Measurements from ENCODE around the gene ATP6V0E2.
A peak's percentile ranks its signal among the peaks of the same experiment; 100 is the strongest.

Gene ATP6V0E2

GRCh38 chr7:149871576-149871975 lies 2.2 kb upstream of the ATP6V0E2 start:
- H3K9me3 Mint-ChIP-seq: no peaks in the 10 kb centered on the region
- H3K27ac Mint-ChIP-seq: peak overlapping the region; percentile 41
- H3K36me3 Mint-ChIP-seq (ENCODE audit: low read depth): no peaks in the 10 kb centered on the region
- H3K27me3 Mint-ChIP-seq: peaks cover 8% of the 10 kb centered on the region
- intact Hi-C loops (cut with micrococcal nuclease): no loop called here
- peaks cover 37% of the 10 kb centered on the region for H3K4me1 Mint-ChIP-seq (ENCODE audit: low read depth)
- no peak overlapping the region for H3K4me3 Mint-ChIP-seq

GRCh38 chr7:149872419-149873073 lies 1.2 kb upstream of the ATP6V0E2 start:
- Mint-ChIP-seq H3K27me3 (peaks cover 8% of the 10 kb centered on the region), H3K27ac (peak overlapping the region; percentile 76), H3K4me3 (peak overlapping the region; percentile 80), H3K36me3 (ENCODE audit: low read depth) (no peaks in the 10 kb centered on the region), H3K9me3 (no peaks in the 10 kb centered on the region), H3K4me1 (ENCODE audit: low read depth) (peaks cover 31% of the 10 kb centered on the region)
- intact Hi-C loops (cut with micrococcal nuclease): loop anchor here (1.0 kb wide), 1 partner anchor 34 kb away; the partner anchor contains the start of gene ZNF862

GRCh38 chr7:149873970-149874643 lies 338 bp downstream of the ATP6V0E2 start:
- Mint-ChIP-seq H3K27me3 (peaks cover 8% of the 10 kb centered on the region), H3K9me3 (no peaks in the 10 kb centered on the region), H3K4me3 (peak overlapping the region; percentile 80), H3K36me3 (ENCODE audit: low read depth) (no peaks in the 10 kb centered on the region), H3K27ac (peak overlapping the region; percentile 76), H3K4me1 (ENCODE audit: low read depth) (peaks cover 31% of the 10 kb centered on the region)
- intact Hi-C loops (cut with micrococcal nuclease): no loop called here

- intact Hi-C loops (cut with micrococcal nuclease): no loop called here
- Mint-ChIP-seq H3K36me3 (ENCODE audit: low read depth) (no peaks in the 10 kb centered on the region), H3K9me3 (no peaks in the 10 kb centered on the region), H3K4me1 (ENCODE audit: low read depth) (peaks cover 31% of the 10 kb centered on the region), H3K4me3 (peak overlapping the region; percentile 80), H3K27me3 (peaks cover 8% of the 10 kb centered on the region), H3K27ac (no peak overlapping the region)
These were observed 867 bp downstream of the ATP6V0E2 start for GRCh38 chr7:149874644-149875028.

DNA sequence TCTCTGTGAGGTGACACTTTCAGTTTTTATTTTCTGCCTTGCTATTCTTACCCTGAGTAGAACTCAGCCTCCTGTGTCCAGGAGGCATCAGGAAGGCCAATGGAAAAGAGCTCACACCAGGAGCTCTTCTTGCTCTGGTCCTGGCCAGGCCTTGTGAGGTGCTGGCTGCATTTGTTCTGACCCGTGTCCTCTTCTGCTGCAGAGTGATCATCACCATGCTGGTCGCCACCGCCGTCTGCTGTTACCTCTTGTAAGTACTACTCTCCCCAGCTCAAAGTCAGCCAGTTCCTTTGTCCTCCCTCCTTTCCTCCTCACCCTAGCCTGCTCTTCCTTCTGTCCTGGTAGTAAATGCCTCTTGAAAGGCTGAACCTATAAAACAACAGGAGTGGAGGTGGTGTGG lies 1.6 kb downstream of the ATP6V0E2 start:
- intact Hi-C loops (cut with micrococcal nuclease): no loop called here
- no peak overlapping the region for H3K27ac Mint-ChIP-seq
- no peaks in the 10 kb centered on the region for H3K9me3 Mint-ChIP-seq
- no peak overlapping the region for H3K4me3 Mint-ChIP-seq
- peaks cover 7% of the 10 kb centered on the region for H3K27me3 Mint-ChIP-seq
- peaks cover 31% of the 10 kb centered on the region for H3K4me1 Mint-ChIP-seq (ENCODE audit: low read depth)
- no peaks in the 10 kb centered on the region for H3K36me3 Mint-ChIP-seq (ENCODE audit: low read depth)

DNA sequence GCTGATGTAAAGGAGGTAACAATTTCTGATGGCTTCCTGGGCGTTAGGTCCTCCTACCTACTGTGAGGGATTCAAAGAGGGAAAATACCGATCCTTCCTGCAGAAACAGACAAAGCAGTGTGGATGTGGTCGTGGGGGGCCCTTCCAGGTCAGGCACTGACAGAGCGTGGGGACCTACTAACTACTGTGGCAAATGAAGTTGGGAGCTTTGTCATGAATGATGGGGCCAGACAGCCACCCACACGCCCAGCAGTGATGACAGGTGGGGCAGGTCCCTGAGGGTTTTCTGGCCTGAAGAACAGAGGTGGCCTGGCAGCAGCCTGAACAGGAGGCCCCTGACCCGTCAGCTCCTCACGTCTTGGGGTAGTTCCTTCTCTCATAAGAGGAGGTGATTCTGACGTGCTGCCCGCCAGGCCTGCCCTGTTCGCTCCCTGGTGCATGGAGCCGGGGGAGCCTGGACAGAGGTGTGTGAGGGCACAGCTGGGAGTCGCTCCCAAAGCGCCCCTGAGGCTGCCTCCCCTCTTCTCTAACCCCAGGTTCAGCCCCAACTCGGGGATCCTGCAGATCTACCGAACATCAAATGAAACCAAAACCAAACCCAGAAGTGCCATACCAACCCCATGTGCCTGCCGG lies 4.2 kb downstream of the ATP6V0E2 start:
- intact Hi-C loops (cut with micrococcal nuclease): no loop called here

DNA sequence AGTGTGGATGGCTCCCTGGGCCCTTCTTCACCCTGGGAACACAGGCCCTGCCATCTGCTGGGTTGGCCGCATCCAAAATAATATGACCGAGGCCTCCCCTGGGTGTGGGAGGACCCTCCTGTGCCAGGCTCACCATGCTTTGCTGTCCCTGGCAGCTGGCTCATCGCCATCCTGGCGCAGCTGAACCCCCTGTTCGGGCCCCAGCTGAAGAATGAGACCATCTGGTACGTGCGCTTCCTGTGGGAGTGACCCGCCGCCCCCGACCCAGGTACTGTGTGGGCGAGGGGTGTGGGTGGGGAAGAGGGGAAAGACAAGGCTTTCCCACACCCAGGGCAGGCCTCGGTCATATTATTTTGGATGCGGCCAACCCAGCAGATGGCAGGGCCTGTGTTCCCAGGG lies 4.8 kb downstream of the ATP6V0E2 start:
- intact Hi-C loops (cut with micrococcal nuclease): no loop called here
- Mint-ChIP-seq H3K4me1 (ENCODE audit: low read depth) (peaks cover 24% of the 10 kb centered on the region), H3K27me3 (peaks cover 5% of the 10 kb centered on the region), H3K9me3 (no peaks in the 10 kb centered on the region), H3K36me3 (ENCODE audit: low read depth) (no peaks in the 10 kb centered on the region), H3K4me3 (no peak overlapping the region), H3K27ac (no peak overlapping the region)

More for the DNA sequence above, 4.2 kb downstream of the ATP6V0E2 start:
- no peaks in the 10 kb centered on the region for H3K9me3 Mint-ChIP-seq
- no peak overlapping the region for H3K27ac Mint-ChIP-seq
- no peak overlapping the region for H3K4me3 Mint-ChIP-seq
- no peaks in the 10 kb centered on the region for H3K36me3 Mint-ChIP-seq (ENCODE audit: low read depth)
- H3K4me1 Mint-ChIP-seq (ENCODE audit: low read depth): peaks cover 23% of the 10 kb centered on the region
- peaks cover 5% of the 10 kb centered on the region for H3K27me3 Mint-ChIP-seq

DNA sequence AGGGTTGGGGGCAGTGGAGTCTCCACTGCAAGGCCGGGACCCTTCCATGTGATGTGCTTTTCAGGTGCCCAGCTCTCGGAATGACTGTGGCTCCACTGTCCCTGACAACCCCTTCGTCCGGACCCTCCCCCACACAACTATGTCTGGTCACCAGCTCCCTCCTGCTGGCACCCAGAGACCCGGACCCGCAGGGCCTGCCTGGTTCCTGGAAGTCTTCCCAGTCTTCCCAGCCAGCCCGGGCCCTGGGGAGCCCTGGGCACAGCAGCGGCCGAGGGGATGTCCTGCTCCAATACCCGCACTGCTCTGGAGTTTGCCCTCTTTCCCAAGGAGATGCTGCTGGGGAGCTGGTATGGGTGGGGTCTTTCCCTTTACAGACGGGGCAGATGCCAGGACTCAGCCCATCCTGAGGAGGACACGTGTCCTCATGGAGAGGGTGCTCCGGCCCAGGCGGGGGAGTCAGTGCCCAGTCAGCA lies 5.5 kb downstream of the ATP6V0E2 start:
- Mint-ChIP-seq H3K36me3 (ENCODE audit: low read depth) (no peaks in the 10 kb centered on the region), H3K9me3 (no peaks in the 10 kb centered on the region), H3K4me3 (no peak overlapping the region), H3K4me1 (ENCODE audit: low read depth) (peaks cover 22% of the 10 kb centered on the region), H3K27ac (no peak overlapping the region), H3K27me3 (peaks cover 5% of the 10 kb centered on the region)
- intact Hi-C loops (cut with micrococcal nuclease): no loop called here

DNA sequence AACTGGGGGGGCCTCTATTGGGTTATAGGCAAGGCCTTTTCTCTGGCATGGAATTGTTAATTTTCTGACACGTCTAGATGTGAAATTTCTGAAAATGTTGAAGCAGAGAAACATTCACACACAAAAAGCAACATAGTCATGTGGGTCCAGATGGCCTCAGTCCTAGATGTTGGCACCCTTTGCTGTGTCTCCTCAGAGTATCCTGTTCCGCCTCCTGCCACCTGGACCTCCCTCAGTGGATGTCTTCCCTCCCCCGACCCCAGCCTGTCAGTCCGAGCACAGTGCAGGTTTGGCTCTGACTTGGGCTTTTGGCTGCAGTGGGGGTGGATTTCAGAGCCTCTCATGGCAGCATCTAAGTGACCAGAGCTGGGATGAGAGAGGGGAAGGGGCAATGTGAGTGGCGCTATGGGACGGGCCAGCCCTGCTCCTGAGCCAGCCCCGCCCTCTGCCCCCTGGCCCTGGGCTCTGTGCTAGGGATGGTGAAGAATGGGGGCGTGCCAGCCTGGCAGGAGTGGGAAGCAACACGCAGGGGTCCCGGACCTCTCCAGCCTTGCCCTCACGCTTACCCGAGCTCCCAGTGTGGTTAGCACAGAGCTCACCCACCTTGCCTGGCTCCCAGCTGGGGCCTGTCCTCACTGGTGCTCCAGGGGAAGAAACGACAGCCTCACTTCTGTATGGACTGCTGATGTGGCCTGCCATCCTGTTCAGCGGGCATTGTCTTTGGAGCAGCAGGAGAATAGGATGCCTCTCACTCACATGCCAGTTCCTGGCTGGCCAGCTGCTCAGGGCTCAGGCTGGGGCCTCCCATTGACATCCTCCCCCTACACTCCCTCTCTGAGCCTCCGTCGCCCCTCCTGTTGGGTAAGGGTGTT lies 6.2 kb downstream of the ATP6V0E2 start:
- Mint-ChIP-seq H3K27ac (no peak overlapping the region), H3K36me3 (ENCODE audit: low read depth) (no peaks in the 10 kb centered on the region), H3K4me1 (ENCODE audit: low read depth) (peaks cover 15% of the 10 kb centered on the region), H3K9me3 (no peaks in the 10 kb centered on the region), H3K4me3 (no peak overlapping the region), H3K27me3 (peaks cover under 1% of the 10 kb centered on the region)
- intact Hi-C loops (cut with micrococcal nuclease): loop anchor here (5.0 kb wide), 1 partner anchor 167 kb away; no protein-coding TSS in a partner anchor

DNA sequence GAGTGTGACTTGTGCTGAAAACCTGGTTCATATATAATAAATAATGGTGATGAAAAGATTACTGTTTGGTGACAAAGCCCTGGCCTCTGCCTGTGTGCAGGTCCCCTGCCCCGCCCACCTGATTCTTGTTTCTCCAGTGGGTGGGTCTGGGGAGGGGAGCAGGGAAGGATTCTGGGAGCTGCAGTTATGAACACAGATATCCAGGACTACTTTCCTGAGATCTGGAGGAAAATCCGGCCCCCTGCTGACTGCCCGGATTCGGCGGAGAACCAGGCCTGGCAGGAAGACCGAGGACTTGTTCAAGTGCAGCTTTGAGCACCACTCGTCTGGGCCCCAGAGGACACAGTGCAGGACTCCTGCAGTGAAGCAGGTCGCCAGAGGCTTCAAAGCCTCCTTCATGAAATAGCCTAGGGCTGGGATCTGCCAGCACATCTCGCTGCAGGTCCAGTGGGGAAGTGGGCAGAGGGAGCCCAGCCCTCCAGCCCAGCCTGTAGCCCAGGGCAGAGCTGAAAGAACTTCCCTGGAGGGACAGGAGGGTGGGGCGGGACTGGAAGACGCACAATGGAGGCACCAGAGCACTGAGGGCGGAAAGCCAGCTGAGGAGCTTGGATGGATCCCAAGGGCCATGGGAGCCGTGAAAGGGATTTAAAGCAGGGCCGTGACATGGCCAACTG lies 7.0 kb downstream of the ATP6V0E2 start:
- H3K36me3 Mint-ChIP-seq (ENCODE audit: low read depth): no peaks in the 10 kb centered on the region
- H3K27me3 Mint-ChIP-seq: no peaks in the 10 kb centered on the region
- H3K4me1 Mint-ChIP-seq (ENCODE audit: low read depth): peaks cover 7% of the 10 kb centered on the region
- no peaks in the 10 kb centered on the region for H3K9me3 Mint-ChIP-seq
- H3K4me3 Mint-ChIP-seq: no peak overlapping the region
- intact Hi-C loops (cut with micrococcal nuclease): loop anchor here (5.0 kb wide), 1 partner anchor 167 kb away; no protein-coding TSS in a partner anchor
- no peak overlapping the region for H3K27ac Mint-ChIP-seq

DNA sequence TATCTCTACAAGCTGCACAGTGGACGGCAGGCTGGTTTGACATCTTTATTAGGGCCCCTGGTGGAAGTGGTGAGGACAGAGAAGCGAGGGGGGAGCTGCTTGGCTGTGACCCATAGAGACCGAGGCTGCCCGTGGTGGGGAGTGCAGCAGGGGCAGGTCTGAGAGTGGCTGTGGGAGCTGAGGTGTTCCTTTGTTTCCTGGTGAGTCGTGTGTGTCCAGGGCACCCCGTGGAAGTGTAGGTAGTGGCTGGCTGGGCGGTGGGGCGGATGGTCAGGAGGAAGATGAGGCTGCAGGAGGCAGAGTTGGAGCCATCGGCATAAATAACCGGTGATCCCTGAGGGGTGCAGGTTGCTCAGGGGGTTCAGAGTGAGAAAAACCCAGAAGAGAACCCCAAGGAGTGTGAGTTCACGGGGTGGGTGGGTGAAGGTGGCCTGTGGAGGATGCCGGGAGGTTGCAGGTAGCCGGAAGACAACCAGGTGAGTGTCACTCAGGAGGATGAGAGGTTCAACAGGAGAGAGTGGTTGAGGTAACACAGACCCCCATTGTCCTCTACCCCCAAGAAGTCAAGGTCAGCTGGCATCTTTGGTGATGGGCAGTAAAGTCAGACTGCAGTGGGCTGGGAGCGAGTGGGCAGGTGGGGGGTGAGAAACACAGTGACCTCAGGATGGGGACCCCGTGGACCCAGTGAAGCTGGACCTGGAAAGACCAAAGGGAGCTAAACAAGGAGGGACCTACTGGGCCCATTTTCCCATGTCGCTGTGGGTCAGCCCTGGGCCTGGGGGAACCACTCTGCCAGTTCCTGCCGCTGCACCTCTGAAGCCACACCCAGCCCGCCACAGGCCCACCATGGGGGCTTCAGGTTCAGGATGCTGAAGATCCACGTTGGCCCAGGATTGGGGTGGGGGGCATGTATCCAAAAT lies 7.8 kb downstream of the ATP6V0E2 start:
- H3K4me3 Mint-ChIP-seq: no peak overlapping the region
- peaks cover 12% of the 10 kb centered on the region for H3K4me1 Mint-ChIP-seq (ENCODE audit: low read depth)
- H3K36me3 Mint-ChIP-seq (ENCODE audit: low read depth): no peaks in the 10 kb centered on the region
- intact Hi-C loops (cut with micrococcal nuclease): loop anchor here (5.0 kb wide), 1 partner anchor 166 kb away; no protein-coding TSS in a partner anchor
- no peaks in the 10 kb centered on the region for H3K9me3 Mint-ChIP-seq
- H3K27me3 Mint-ChIP-seq: no peaks in the 10 kb centered on the region
- no peak overlapping the region for H3K27ac Mint-ChIP-seq

- Mint-ChIP-seq H3K4me3 (no peak overlapping the region), H3K4me1 (ENCODE audit: low read depth) (peaks cover 14% of the 10 kb centered on the region), H3K36me3 (ENCODE audit: low read depth) (no peaks in the 10 kb centered on the region), H3K9me3 (no peaks in the 10 kb centered on the region), H3K27me3 (no peaks in the 10 kb centered on the region), H3K27ac (no peak overlapping the region)
- intact Hi-C loops (cut with micrococcal nuclease): loop anchor here (5.0 kb wide), 1 partner anchor 165 kb away; no protein-coding TSS in a partner anchor
These were observed 8.7 kb downstream of the ATP6V0E2 start for GRCh38 chr7:149882248-149883047.
